H9 (cell line): Measurements from ENCODE around the gene KRT35. TPM values are rescaled to one million over a fixed set of nuclear protein-coding genes. Genes with fewer than 3 reads are reported as not detected.

Experiments used
- DNase-seq: peaks from one replicate; pipeline ENCODE4 v3.0.0-alpha.2; 2017
- H2AFZ ChIP-seq: one replicate; pipeline ENCODE4 v1.6.1; 2013; ENCODE audit warnings: mild to moderate bottlenecking, low read length, control low read depth, moderate library complexity
- H2AK5ac ChIP-seq: 2 replicates; pipeline ENCODE4 v1.6.1; 2013; ENCODE audit warnings: low read length, control low read depth, mixed read lengths; ENCODE audit not compliant: insufficient read length
- H2BK120ac ChIP-seq: one replicate; pipeline ENCODE4 v1.6.1; 2013; ENCODE audit warnings: low read depth, mild to moderate bottlenecking, low read length, control low read depth, inconsistent platforms; ENCODE audit not compliant: poor library complexity, severe bottlenecking
- H2BK12ac ChIP-seq: 2 replicates; pipeline ENCODE4 v1.6.1; 2013; ENCODE audit warnings: low read length, control low read depth, mixed read lengths, low read depth; ENCODE audit not compliant: insufficient read length
- H2BK15ac ChIP-seq: 2 replicates; pipeline ENCODE4 v1.6.1; 2013; ENCODE audit warnings: low read depth, low read length, control low read depth
- H2BK20ac ChIP-seq: one replicate; pipeline ENCODE4 v1.6.1; 2013; ENCODE audit warnings: low read depth, mild to moderate bottlenecking, low read length, control low read depth, inconsistent platforms; ENCODE audit not compliant: poor library complexity, severe bottlenecking
- H2BK5ac ChIP-seq: 2 replicates; pipeline ENCODE4 v1.6.1; 2013; ENCODE audit warnings: low read length, control low read depth, mixed read lengths; ENCODE audit not compliant: insufficient read length
- H3K14ac ChIP-seq: 2 replicates; pipeline ENCODE4 v1.6.1; 2013; ENCODE audit warnings: low read length, control low read depth; ENCODE audit not compliant: insufficient read depth
- H3K18ac ChIP-seq: 2 replicates; pipeline ENCODE4 v1.6.1; 2013; ENCODE audit warnings: low read depth, mild to moderate bottlenecking, mixed read lengths, low read length, control low read depth; ENCODE audit not compliant: insufficient read length
- H3K23ac ChIP-seq: 2 replicates; pipeline ENCODE4 v1.6.1; 2013; ENCODE audit warnings: low read length, control low read depth, mixed read lengths, low read depth; ENCODE audit not compliant: insufficient read length
- H3K23me2 ChIP-seq: 2 replicates; pipeline ENCODE4 v1.6.1; 2013; ENCODE audit warnings: low read depth, mild to moderate bottlenecking, mixed read lengths, low read length, control low read depth; ENCODE audit not compliant: insufficient read length, poor library complexity, severe bottlenecking
- H3K27ac ChIP-seq: 2 replicates; pipeline ENCODE4 v1.5.1; 2013; ENCODE audit warnings: low read length, control low read depth, mixed read lengths, low read depth; ENCODE audit not compliant: insufficient read length
- H3K27me3 ChIP-seq: 2 replicates; pipeline ENCODE4 v1.6.1; 2013; ENCODE audit warnings: low read length, control low read depth, inconsistent platforms; ENCODE audit not compliant: insufficient read depth
- H3K4ac ChIP-seq: 2 replicates; pipeline ENCODE4 v1.6.1; 2013; ENCODE audit warnings: low read depth, mild to moderate bottlenecking, control low read depth, inconsistent platforms, low read length, moderate library complexity
- H3K4me1 ChIP-seq: 2 replicates; pipeline ENCODE4 v1.6.1; 2013; ENCODE audit warnings: low read length, control low read depth, inconsistent platforms; ENCODE audit not compliant: insufficient read depth
- H3K4me2 ChIP-seq: 2 replicates; pipeline ENCODE4 v1.6.1; 2013; ENCODE audit warnings: low read length, control low read depth, mixed read lengths; ENCODE audit not compliant: insufficient read length, insufficient read depth
- H3K56ac ChIP-seq: 2 replicates; pipeline ENCODE4 v1.6.1; 2013; ENCODE audit warnings: low read depth, mild to moderate bottlenecking, mixed read lengths, low read length, control low read depth; ENCODE audit not compliant: insufficient read length
- H3K79me1 ChIP-seq: 2 replicates; pipeline ENCODE4 v1.6.1; 2013; ENCODE audit warnings: low read depth, mild to moderate bottlenecking, moderate library complexity, low read length, control low read depth, inconsistent platforms; ENCODE audit not compliant: insufficient read depth, poor library complexity, severe bottlenecking
- H3K79me2 ChIP-seq: 2 replicates; pipeline ENCODE4 v1.6.1; 2013; ENCODE audit warnings: low read length, control low read depth, inconsistent platforms; ENCODE audit not compliant: insufficient read depth
- H3K9ac ChIP-seq: 2 replicates; pipeline ENCODE4 v1.6.1; 2013; ENCODE audit warnings: low read length, control low read depth, mixed read lengths; ENCODE audit not compliant: insufficient read length; ENCODE audit errors: extremely low read depth
- H3K9me3 ChIP-seq: one replicate; pipeline ENCODE4 v1.6.1; 2013; ENCODE audit warnings: low read depth, low read length, inconsistent platforms; ENCODE audit not compliant: control insufficient read depth
- H3T11ph ChIP-seq: one replicate; pipeline ENCODE4 v1.6.1; 2013; ENCODE audit warnings: mild to moderate bottlenecking, low read length, control low read depth, inconsistent platforms
- H4K20me1 ChIP-seq: one replicate; pipeline ENCODE4 v1.6.1; 2013; ENCODE audit not compliant: control insufficient read depth, insufficient read length, insufficient read depth
- H4K5ac ChIP-seq: 2 replicates; pipeline ENCODE4 v1.6.1; 2013; ENCODE audit warnings: low read depth, mild to moderate bottlenecking, mixed read lengths, low read length, control low read depth; ENCODE audit not compliant: insufficient read length
- H4K8ac ChIP-seq: replicated peaks from 2 replicates; pipeline ENCODE4 v1.6.1; 2013; ENCODE audit warnings: low read length, control low read depth, mixed read lengths, low read depth; ENCODE audit not compliant: insufficient read length
- H4K91ac ChIP-seq: 2 replicates; pipeline ENCODE4 v1.6.1; 2013; ENCODE audit warnings: low read depth, mild to moderate bottlenecking, moderate library complexity, mixed read lengths, low read length, control low read depth; ENCODE audit not compliant: insufficient read length
- H3K27ac Mint-ChIP-seq, 3 experiments: 2 replicates in 2 of 3; 3 replicates in 1 of 3; pipeline ENCODE4 v1.8.0; 2020 to 2021; ENCODE audit warnings: mixed read lengths in 3 of 3, mild to moderate bottlenecking in 1 of 3, moderate library complexity in 1 of 3
- H3K27me3 Mint-ChIP-seq: 2 replicates; pipeline ENCODE4 v1.8.0; 2021; ENCODE audit warnings: low read depth, mild to moderate bottlenecking, moderate library complexity, mixed read lengths
- H3K36me3 Mint-ChIP-seq, 3 experiments: 2 replicates in 2 of 3; 3 replicates in 1 of 3; pipeline ENCODE4 v1.8.0; 2020 to 2021; ENCODE audit warnings: low read depth in 3 of 3, mixed read lengths in 3 of 3; ENCODE audit not compliant: insufficient read depth in 1 of 3
- H3K4me1 Mint-ChIP-seq, 2 experiments: 2 replicates each; pipeline ENCODE4 v1.8.0; 2020; ENCODE audit warnings: mixed read lengths in 2 of 2
- H3K4me3 Mint-ChIP-seq, 2 experiments: 2 replicates in 1 of 2; 3 replicates in 1 of 2; pipeline ENCODE4 v1.8.0; 2020 to 2021; ENCODE audit warnings: mild to moderate bottlenecking in 2 of 2, mixed read lengths in 2 of 2, moderate library complexity in 1 of 2
- H3K9me3 Mint-ChIP-seq, 2 experiments: 2 replicates in 1 of 2; 3 replicates in 1 of 2; pipeline ENCODE4 v1.8.0; 2020; ENCODE audit warnings: mild to moderate bottlenecking in 2 of 2, mixed read lengths in 2 of 2, moderate library complexity in 1 of 2
- CTCF ChIP-seq: fragments of 200-600 bp; sonication (generic); conservative IDR thresholded peaks from 3 replicates; pipeline ENCODE4 v1.8.0; 2021; ENCODE audit warnings: antibody characterized with exemption, mild to moderate bottlenecking
- WGBS: extraction: QIAGEN DNeasy Blood & Tissue Kit; methylation state at CpG from one replicate; pipeline ENCODE4 v1.1.7; 2013; ENCODE audit warnings: missing lambda C conversion rate, low lambda C conversion rate, mixed read lengths; ENCODE audit not compliant: insufficient read length; ENCODE audit errors: extremely low coverage; 5-methylcytosine and 5-hydroxymethylcytosine counted together
- total RNA-seq: library from RNA; stranded (reverse); gene quantifications from 2 replicates; pipeline ENCODE4 v1.2.1, GENCODE V29; 2021

The KRT35 gene
- total RNA-seq, 1 experiment from 2014 or later = not detected

- no peak overlapping the region for H3K27ac Mint-ChIP-seq
- H3K9me3 Mint-ChIP-seq = no peaks in the 10 kb centered on the region
- Histone ChIP-seq H2AFZ (no peak overlapping the region), H2BK120ac (no peak overlapping the region), H2AK5ac (no peak overlapping the region), H3K9me3 (no peaks in the 10 kb centered on the region), H3K4me1 (no peaks in the 10 kb centered on the region), H3K14ac (no peak overlapping the region), H3K27ac (no peak overlapping the region), H3T11ph (no peak overlapping the region), H3K79me2 (no peaks in the 10 kb centered on the region), H3K4ac (no peak overlapping the region), H3K9ac (no peak overlapping the region), H3K4me2 (no peak overlapping the region), H2BK5ac (no peak overlapping the region), H2BK12ac (no peak overlapping the region), H3K18ac (no peak overlapping the region), H3K23ac (no peak overlapping the region), H4K91ac (no peak overlapping the region), H2BK15ac (no peak overlapping the region), H4K8ac (no peak overlapping the region), H3K56ac (no peak overlapping the region), H4K20me1 (no peaks in the 10 kb centered on the region), H3K23me2 (no peaks in the 10 kb centered on the region), H3K27me3 (no peaks in the 10 kb centered on the region), H4K5ac (no peak overlapping the region), H3K79me1 (no peaks in the 10 kb centered on the region), H2BK20ac (no peak overlapping the region)
- H3K4me1 Mint-ChIP-seq = peaks cover 0 to 8% of the 10 kb centered on the region in 2 experiments; a peak in 3 of 4 replicates
- DNase-seq = no peak
- H3K36me3 Mint-ChIP-seq = no peaks in the 10 kb centered on the region
- no CpG with 5 or more reads among the region's 2 CpGs for WGBS
- H3K27me3 Mint-ChIP-seq = peaks cover 4% of the 10 kb centered on the region
- no peak overlapping the region for H3K4me3 Mint-ChIP-seq
- no peak for TF ChIP-seq CTCF
Observed at GRCh38 chr17:41480136-41480535, 815 bp downstream of the KRT35 start.
